K562 (cell line): ENCODE measurements around the gene EHBP1L1. TPM values are rescaled to one million over a fixed set of nuclear protein-coding genes. Genes with fewer than 3 reads are reported as not detected.

ENCODE experiments used
- ARID1B ChIP-seq: fragments of 450-650 bp; IDR thresholded peaks from 2 replicates; pipeline ENCODE4 v1.6.1; 2016; ENCODE audit warnings: antibody characterized with exemption, mild to moderate bottlenecking, inconsistent platforms
- BCOR ChIP-seq: fragments of 450-650 bp; IDR thresholded peaks from 2 replicates; pipeline ENCODE4 v1.6.1; 2016
- CHD2 ChIP-seq: IDR thresholded peaks from 2 replicates; pipeline ENCODE4 v1.6.1; 2011; ENCODE audit warnings: low read depth, low read length
- GATAD2B ChIP-seq: fragments of 450-650 bp; IDR thresholded peaks from 2 replicates; pipeline ENCODE4 v1.6.1; 2017; ENCODE audit warnings: mild to moderate bottlenecking, borderline replicate concordance
- HLTF ChIP-seq: fragments of 450-650 bp; IDR thresholded peaks from 2 replicates; pipeline ENCODE4 v1.6.1; 2016
- ILK ChIP-seq: fragments of 450-650 bp; IDR thresholded peaks from 2 replicates; pipeline ENCODE4 v1.6.1; 2016; ENCODE audit warnings: missing genetic modification characterization, low read depth, mild to moderate bottlenecking, missing compliant biosample characterization, moderate library complexity, borderline replicate concordance
- MBD2 ChIP-seq: sonication (generic); IDR thresholded peaks from 2 replicates; pipeline ENCODE4 v1.6.1; 2016; ENCODE audit warnings: low read depth, borderline replicate concordance
- NRF1 ChIP-seq, 2 experiments: fragments of 450-650 bp; IDR thresholded peaks in 1 of 2; conservative IDR thresholded peaks in 1 of 2; 2 replicates each; pipeline ENCODE4 v1.6.1; 2014; ENCODE audit warnings: mild to moderate bottlenecking in 2 of 2
- ZEB2 ChIP-seq: fragments of 450-650 bp; IDR thresholded peaks from 2 replicates; pipeline ENCODE4 v1.6.1; 2016
- ZKSCAN8 ChIP-seq: fragments of 200-800 bp; sonication (Bioruptor generic); IDR thresholded peaks from 2 replicates; pipeline ENCODE4 v1.6.1; 2016; ENCODE audit warnings: missing genetic modification characterization, missing compliant biosample characterization
- ZNF140 ChIP-seq: fragments of 250-450 bp; sonication (Bioruptor Pico); IDR thresholded peaks from 2 replicates; pipeline ENCODE4 v1.8.0; 2021; ENCODE audit warnings: moderate library complexity, mild to moderate bottlenecking, inconsistent platforms
- polyA plus RNA-seq, 8 experiments: library from polyadenylated mRNA; depleted of rRNA in 4 of 8; stranded (reverse) in 5 of 8; unstranded in 3 of 8; fragments of >200 nt; fragmentation: Nextera tagmentation in 2 of 8; fragmentation: Illumina TruSeq in 1 of 8; extraction: Ambion mirVana in 2 of 8; extraction: Trizol in 1 of 8; gene quantifications; 2 replicates each; pipeline versions ENCODE4 v1.2.1 to v1.2.3, GENCODE V29; 2011 to 2014; ENCODE audit warnings: inconsistent platforms in 1 of 8, missing spikeins in 1 of 8
- total RNA-seq, 7 experiments: library from RNA; depleted of rRNA in 6 of 7; stranded (reverse); fragments of >200 nt in 6 of 7; fragmentation: Illumina TruSeq in 2 of 7; extraction: Trizol in 2 of 7; gene quantifications; 2 replicates each; pipeline versions ENCODE4 v1.2.1 to v1.2.3, GENCODE V29; 2011 to 2021; ENCODE audit warnings: low replicate concordance in 1 of 7
- TF ChIP-seq, protein P1 (sequence below): fragments of 450-650 bp; IDR thresholded peaks from 2 replicates; pipeline ENCODE4 v1.6.1; 2016; ENCODE audit warnings: borderline replicate concordance
- TF ChIP-seq, protein P2 (sequence below): fragments of 250-450 bp; sonication (Bioruptor Pico); IDR thresholded peaks from 2 replicates; pipeline ENCODE4 v1.5.0; 2020; ENCODE audit warnings: mild to moderate bottlenecking
- TF ChIP-seq, protein P3 (sequence below), 2 experiments: fragments of 450-650 bp in 1 of 2; sonication (generic) in 1 of 2; formaldehyde crosslinking in 1 of 2; IDR thresholded peaks; 2 replicates each; pipeline versions ENCODE4 v1.7.1 to v1.9.0; 2016 to 2022; ENCODE audit warnings: inconsistent platforms in 1 of 2, mild to moderate bottlenecking in 1 of 2, missing genetic modification reagents in 1 of 2
- TF ChIP-seq, protein P4 (sequence below): fragments of 450-650 bp; IDR thresholded peaks from 2 replicates; pipeline ENCODE4 v1.6.1; 2016

Gene EHBP1L1
- total and polyA plus RNA-seq, 9 of the 15 experiments (the other 6 are each of a cell fraction or from before 2014, with no cell fraction given), result 0.03 to 87.1 (median 26.3) TPM

DNA sequence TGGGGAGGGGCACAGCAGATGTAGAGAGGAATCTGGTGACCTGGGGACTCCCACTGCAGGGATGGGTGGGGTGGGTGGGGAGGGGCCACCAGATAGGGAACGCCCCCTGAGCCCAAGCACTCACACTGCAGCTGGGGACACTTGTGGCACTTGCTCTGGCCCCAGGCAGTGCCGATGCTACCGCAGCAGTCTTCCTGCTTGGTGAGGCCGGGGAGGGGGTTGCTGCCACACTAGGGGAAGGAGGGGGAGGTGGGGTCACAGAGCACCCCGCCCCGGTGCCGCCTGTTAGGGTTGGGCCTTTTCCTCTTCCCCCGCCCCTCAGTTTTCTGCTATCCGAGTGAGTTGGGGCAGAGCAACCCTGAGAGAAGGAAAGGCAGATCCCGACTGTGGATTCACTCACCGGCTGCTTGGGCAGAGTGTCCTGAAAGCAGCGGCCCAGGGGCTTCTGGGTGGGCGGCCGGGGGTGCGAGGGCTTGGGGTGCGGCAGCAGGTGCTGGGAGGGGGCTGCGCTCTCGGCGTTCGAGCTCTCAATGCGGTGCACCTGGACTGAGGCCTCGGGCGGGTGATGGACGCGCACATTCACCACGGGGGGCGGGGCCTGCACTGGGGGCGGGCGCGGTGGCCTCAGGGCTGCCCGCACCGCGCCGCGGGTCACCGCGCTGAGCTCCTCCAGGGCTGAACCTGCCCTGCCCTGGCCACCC lies 22.4 kb upstream of the EHBP1L1 start (continued):
- TF ChIP-seq, protein P1, sequence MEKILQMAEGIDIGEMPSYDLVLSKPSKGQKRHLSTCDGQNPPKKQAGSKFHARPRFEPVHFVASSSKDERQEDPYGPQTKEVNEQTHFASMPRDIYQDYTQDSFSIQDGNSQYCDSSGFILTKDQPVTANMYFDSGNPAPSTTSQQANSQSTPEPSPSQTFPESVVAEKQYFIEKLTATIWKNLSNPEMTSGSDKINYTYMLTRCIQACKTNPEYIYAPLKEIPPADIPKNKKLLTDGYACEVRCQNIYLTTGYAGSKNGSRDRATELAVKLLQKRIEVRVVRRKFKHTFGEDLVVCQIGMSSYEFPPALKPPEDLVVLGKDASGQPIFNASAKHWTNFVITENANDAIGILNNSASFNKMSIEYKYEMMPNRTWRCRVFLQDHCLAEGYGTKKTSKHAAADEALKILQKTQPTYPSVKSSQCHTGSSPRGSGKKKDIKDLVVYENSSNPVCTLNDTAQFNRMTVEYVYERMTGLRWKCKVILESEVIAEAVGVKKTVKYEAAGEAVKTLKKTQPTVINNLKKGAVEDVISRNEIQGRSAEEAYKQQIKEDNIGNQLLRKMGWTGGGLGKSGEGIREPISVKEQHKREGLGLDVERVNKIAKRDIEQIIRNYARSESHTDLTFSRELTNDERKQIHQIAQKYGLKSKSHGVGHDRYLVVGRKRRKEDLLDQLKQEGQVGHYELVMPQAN, result no peak
- peak; percentile 36 to 43; a peak in 3 of 4 replicates for TF ChIP-seq NRF1 (conservative IDR thresholded peaks at IDR 0.05 in 1 of 2, IDR thresholded peaks at IDR 0.05 in 1 of 2)
- TF ChIP-seq, protein P2, sequence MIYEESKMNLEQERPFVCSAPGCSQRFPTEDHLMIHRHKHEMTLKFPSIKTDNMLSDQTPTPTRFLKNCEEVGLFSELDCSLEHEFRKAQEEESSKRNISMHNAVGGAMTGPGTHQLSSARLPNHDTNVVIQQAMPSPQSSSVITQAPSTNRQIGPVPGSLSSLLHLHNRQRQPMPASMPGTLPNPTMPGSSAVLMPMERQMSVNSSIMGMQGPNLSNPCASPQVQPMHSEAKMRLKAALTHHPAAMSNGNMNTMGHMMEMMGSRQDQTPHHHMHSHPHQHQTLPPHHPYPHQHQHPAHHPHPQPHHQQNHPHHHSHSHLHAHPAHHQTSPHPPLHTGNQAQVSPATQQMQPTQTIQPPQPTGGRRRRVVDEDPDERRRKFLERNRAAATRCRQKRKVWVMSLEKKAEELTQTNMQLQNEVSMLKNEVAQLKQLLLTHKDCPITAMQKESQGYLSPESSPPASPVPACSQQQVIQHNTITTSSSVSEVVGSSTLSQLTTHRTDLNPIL (CRISPR knock-in tag), result no peak
- TF ChIP-seq MBD2, result 0 out of 2 replicates have a peak, but pooled peaks have one; percentile 6
- no peak for TF ChIP-seq ARID1B
- TF ChIP-seq GATAD2B, result no peak
- no peak for TF ChIP-seq ILK (tag)
- no peak for TF ChIP-seq CHD2
- TF ChIP-seq ZKSCAN8 (CRISPR knock-in tag), result no peak
- TF ChIP-seq, protein P3, sequence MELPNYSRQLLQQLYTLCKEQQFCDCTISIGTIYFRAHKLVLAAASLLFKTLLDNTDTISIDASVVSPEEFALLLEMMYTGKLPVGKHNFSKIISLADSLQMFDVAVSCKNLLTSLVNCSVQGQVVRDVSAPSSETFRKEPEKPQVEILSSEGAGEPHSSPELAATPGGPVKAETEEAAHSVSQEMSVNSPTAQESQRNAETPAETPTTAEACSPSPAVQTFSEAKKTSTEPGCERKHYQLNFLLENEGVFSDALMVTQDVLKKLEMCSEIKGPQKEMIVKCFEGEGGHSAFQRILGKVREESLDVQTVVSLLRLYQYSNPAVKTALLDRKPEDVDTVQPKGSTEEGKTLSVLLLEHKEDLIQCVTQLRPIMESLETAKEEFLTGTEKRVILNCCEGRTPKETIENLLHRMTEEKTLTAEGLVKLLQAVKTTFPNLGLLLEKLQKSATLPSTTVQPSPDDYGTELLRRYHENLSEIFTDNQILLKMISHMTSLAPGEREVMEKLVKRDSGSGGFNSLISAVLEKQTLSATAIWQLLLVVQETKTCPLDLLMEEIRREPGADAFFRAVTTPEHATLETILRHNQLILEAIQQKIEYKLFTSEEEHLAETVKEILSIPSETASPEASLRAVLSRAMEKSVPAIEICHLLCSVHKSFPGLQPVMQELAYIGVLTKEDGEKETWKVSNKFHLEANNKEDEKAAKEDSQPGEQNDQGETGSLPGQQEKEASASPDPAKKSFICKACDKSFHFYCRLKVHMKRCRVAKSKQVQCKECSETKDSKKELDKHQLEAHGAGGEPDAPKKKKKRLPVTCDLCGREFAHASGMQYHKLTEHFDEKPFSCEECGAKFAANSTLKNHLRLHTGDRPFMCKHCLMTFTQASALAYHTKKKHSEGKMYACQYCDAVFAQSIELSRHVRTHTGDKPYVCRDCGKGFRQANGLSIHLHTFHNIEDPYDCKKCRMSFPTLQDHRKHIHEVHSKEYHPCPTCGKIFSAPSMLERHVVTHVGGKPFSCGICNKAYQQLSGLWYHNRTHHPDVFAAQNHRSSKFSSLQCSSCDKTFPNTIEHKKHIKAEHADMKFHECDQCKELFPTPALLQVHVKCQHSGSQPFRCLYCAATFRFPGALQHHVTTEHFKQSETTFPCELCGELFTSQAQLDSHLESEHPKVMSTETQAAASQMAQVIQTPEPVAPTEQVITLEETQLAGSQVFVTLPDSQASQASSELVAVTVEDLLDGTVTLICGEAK (IDR thresholded peaks at IDR 0.05), result 0 out of 2 replicates have a peak, but pooled peaks have one; percentile 3
- TF ChIP-seq, protein P3 (CRISPR knock-in tag; IDR thresholded peaks at IDR 0.05), result no peak
- no peak for TF ChIP-seq HLTF
- no peak for TF ChIP-seq BCOR
- TF ChIP-seq ZEB2, result no peak
- no peak for TF ChIP-seq ZNF140 (CRISPR knock-in tag)
- TF ChIP-seq, protein P4, sequence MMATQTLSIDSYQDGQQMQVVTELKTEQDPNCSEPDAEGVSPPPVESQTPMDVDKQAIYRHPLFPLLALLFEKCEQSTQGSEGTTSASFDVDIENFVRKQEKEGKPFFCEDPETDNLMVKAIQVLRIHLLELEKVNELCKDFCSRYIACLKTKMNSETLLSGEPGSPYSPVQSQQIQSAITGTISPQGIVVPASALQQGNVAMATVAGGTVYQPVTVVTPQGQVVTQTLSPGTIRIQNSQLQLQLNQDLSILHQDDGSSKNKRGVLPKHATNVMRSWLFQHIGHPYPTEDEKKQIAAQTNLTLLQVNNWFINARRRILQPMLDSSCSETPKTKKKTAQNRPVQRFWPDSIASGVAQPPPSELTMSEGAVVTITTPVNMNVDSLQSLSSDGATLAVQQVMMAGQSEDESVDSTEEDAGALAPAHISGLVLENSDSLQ, result peak; percentile 89
